HepG2 (cell line): ENCODE measurements around the gene SIK3. TPM values are rescaled to one million over a fixed set of nuclear protein-coding genes. Genes with fewer than 3 reads are reported as not detected.

ENCODE experiments used
- ATAC-seq: fragments of 200-7000 bp; cut with Tn5 transposase; 3 replicates; pipeline ENCODE4 v1.9.1; 2020; ENCODE audit warnings: mild to moderate bottlenecking, moderate library complexity
- BruUV-seq: library from RNA; stranded (reverse); fragments of 400-500 nt; replicated peaks from 2 replicates; lab custom pipeline; 2021; lab: Mats Ljungman, UMichigan
- CTCF ChIA-PET: fragments of 300-600 bp; formaldehyde crosslinking; extraction: SDS; loops from one replicate; lab custom pipeline; 2021; ENCODE audit warnings: low total read pairs, inconsistent platforms, low intra/inter-chr PET ratio; lab: Yijun Ruan, JAX
- POLR2A ChIA-PET: fragments of 350-600 bp; sonication (Branson Sonifier 250); formaldehyde crosslinking; loops from one replicate; lab custom pipeline; 2020; ENCODE audit warnings: antibody characterized with exemption, inconsistent platforms; lab: Yijun Ruan, JAX
- DNase-seq: peaks from one replicate; pipeline ENCODE4 v3.0.0-alpha.2; 2015; ENCODE audit warnings: low spot score
- FAIRE-seq: peaks from 3 replicates; lab custom pipeline; 2011; peaks lifted over from hg19 to GRCh38; lab: Jason Lieb, UNC
- H2AFZ ChIP-seq: one replicate; pipeline ENCODE4 v1.6.1; 2011; ENCODE audit warnings: low read length, inconsistent platforms
- H3K27ac ChIP-seq: fragments of 300-600 bp; 3 replicates; pipeline ENCODE4 v1.8.0; 2011; ENCODE audit warnings: mixed run types, mild to moderate bottlenecking, mixed read lengths, low read length, inconsistent platforms; ENCODE audit not compliant: insufficient read depth; ENCODE audit errors: extremely low read length
- H3K27me3 ChIP-seq, 2 experiments: fragments of 200-600 bp in 1 of 2; 2 replicates in 1 of 2; 3 replicates in 1 of 2; pipeline versions ENCODE4 v1.6.0 to v1.8.0; 2011; ENCODE audit warnings: low read length in 2 of 2, mild to moderate bottlenecking in 2 of 2, moderate library complexity in 2 of 2, inconsistent platforms in 1 of 2; ENCODE audit not compliant: insufficient read depth in 2 of 2, control insufficient read depth in 1 of 2
- H3K36me3 ChIP-seq, 2 experiments: fragments of 200-600 bp in 1 of 2; replicated peaks in 1 of 2; 2 replicates in 1 of 2; 3 replicates in 1 of 2; pipeline versions ENCODE4 v1.5.1 to v1.8.0; 2011; ENCODE audit warnings: low read length in 2 of 2, inconsistent platforms in 1 of 2; ENCODE audit not compliant: insufficient read depth in 2 of 2, control insufficient read depth in 1 of 2
- H3K4me1 ChIP-seq: 2 replicates; pipeline ENCODE4 v1.5.1; 2012; ENCODE audit warnings: low read length, inconsistent platforms; ENCODE audit not compliant: insufficient read depth
- H3K4me2 ChIP-seq: 2 replicates; pipeline ENCODE4 v1.6.0; 2011; ENCODE audit warnings: low read depth, low read length, inconsistent platforms
- H3K4me3 ChIP-seq, 3 experiments: fragments of 200-600 bp in 1 of 3; sonication (generic), shearing (Covaris generic) in 1 of 3; replicated peaks in 1 of 3; 2 replicates each; pipeline ENCODE4 v1.5.1; 2011 to 2016; ENCODE audit warnings: low read length in 3 of 3, inconsistent platforms in 2 of 3, low read depth in 2 of 3, mild to moderate bottlenecking in 2 of 3, control low read depth in 1 of 3, mixed read lengths in 1 of 3; ENCODE audit not compliant: insufficient read depth in 1 of 3
- H3K79me2 ChIP-seq: one replicate; pipeline ENCODE4 v1.6.1; 2011; ENCODE audit warnings: low read length, inconsistent platforms; ENCODE audit not compliant: insufficient read depth
- H3K9ac ChIP-seq: 2 replicates; pipeline ENCODE4 v1.6.0; 2011; ENCODE audit warnings: mild to moderate bottlenecking, low read depth, low read length, inconsistent platforms; ENCODE audit not compliant: insufficient read depth
- H3K9me3 ChIP-seq: 2 replicates; pipeline ENCODE4 v1.5.1; 2012; ENCODE audit warnings: mild to moderate bottlenecking, low read length
- H4K20me1 ChIP-seq: 2 replicates; pipeline ENCODE4 v1.6.0; 2011; ENCODE audit warnings: inconsistent platforms, mild to moderate bottlenecking, low read length, moderate library complexity; ENCODE audit not compliant: insufficient read depth
- ESRRA ChIP-seq: sonication (generic); formaldehyde crosslinking; IDR thresholded peaks from 2 replicates; pipeline ENCODE4 v1.5.1; 2020; ENCODE audit warnings: mild to moderate bottlenecking, low read depth, missing genetic modification reagents
- FOXA1 ChIP-seq, 2 experiments: fragments of 450-650 bp in 1 of 2; sonication (generic) in 1 of 2; formaldehyde crosslinking in 1 of 2; IDR thresholded peaks; 2 replicates each; pipeline versions ENCODE4 v1.4.0 to v1.6.1; 2016 to 2020; ENCODE audit warnings: missing genetic modification reagents in 1 of 2
- JUND ChIP-seq: sonication (generic); formaldehyde crosslinking; IDR thresholded peaks from 2 replicates; pipeline ENCODE4 v1.8.0; 2022; ENCODE audit warnings: mild to moderate bottlenecking, missing genetic modification reagents
- SMC3 ChIP-seq: IDR thresholded peaks from 2 replicates; pipeline ENCODE4 v1.6.1; 2011; ENCODE audit warnings: low read length, improper control_type of control experiment
- SOX13 ChIP-seq, 3 experiments: fragments of 450-650 bp in 1 of 3; sonication (generic) in 1 of 3; formaldehyde crosslinking in 1 of 3; IDR thresholded peaks in 2 of 3; conservative IDR thresholded peaks in 1 of 3; 2 replicates each; pipeline versions ENCODE4 v1.5.0 to v1.6.1; 2016 to 2020; ENCODE audit warnings: antibody characterized with exemption in 1 of 3, mild to moderate bottlenecking in 1 of 3, missing compliant biosample characterization in 1 of 3, missing genetic modification reagents in 1 of 3, moderate library complexity in 1 of 3
- SOX5 ChIP-seq: IDR thresholded peaks from 2 replicates; pipeline ENCODE4 v1.6.1; 2016; ENCODE audit warnings: borderline replicate concordance
- THYN1 ChIP-seq: sonication (generic); formaldehyde crosslinking; IDR thresholded peaks from 2 replicates; pipeline ENCODE4 v1.8.1; 2023; ENCODE audit warnings: low read depth, mild to moderate bottlenecking, moderate library complexity, missing genetic modification reagents, borderline replicate concordance
- ZNF382 ChIP-seq: sonication (generic); formaldehyde crosslinking; IDR thresholded peaks from 2 replicates; pipeline ENCODE4 v1.5.0; 2020; ENCODE audit warnings: missing genetic modification reagents, mild to moderate bottlenecking, borderline replicate concordance
- ZNF567 ChIP-seq: sonication (generic); formaldehyde crosslinking; IDR thresholded peaks from 2 replicates; pipeline ENCODE4 v1.8.1; 2023; ENCODE audit warnings: mild to moderate bottlenecking, missing genetic modification reagents, borderline replicate concordance
- WGBS: methylation state at CpG from one replicate; pipeline ENCODE4 v1.1.6; 2017; ENCODE audit warnings: low lambda C conversion rate; 5-methylcytosine and 5-hydroxymethylcytosine counted together
- in situ Hi-C: cut with HindIII; loops from 2 replicates; pipeline ENCODE4 v1.10.0; 2017; ENCODE audit warnings: low pct_unique_long_range_greater_than_20kb; ENCODE audit not compliant: extremely low pct_ligation_motif_present
- intact Hi-C: fragments of 100-400 bp; cut with micrococcal nuclease; formaldehyde crosslinking; loops from one replicate; pipeline ENCODE4 v1.10.0; 2022; ENCODE audit not compliant: unreplicated experiment
- polyA plus RNA-seq, 8 experiments: library from polyadenylated mRNA; depleted of rRNA in 3 of 8; stranded (reverse) in 7 of 8; unstranded in 1 of 8; fragments of >200 nt; fragmentation: Illumina TruSeq in 4 of 8; extraction: Trizol in 4 of 8; gene quantifications; 2 replicates each; pipeline versions ENCODE4 v1.2.1 to v1.2.3, GENCODE V29; 2011 to 2016; ENCODE audit warnings: low read depth in 4 of 8, missing spikeins in 1 of 8, mixed read lengths in 1 of 8; ENCODE audit not compliant: insufficient read depth in 1 of 8
- total RNA-seq, 5 experiments: library from RNA; depleted of rRNA; stranded (reverse); fragments of >200 nt; fragmentation: Illumina TruSeq; extraction: Trizol; gene quantifications; 2 replicates each; pipeline ENCODE4 v1.2.3, GENCODE V29; 2016; ENCODE audit warnings: low read depth in 1 of 5
- TF ChIP-seq, protein P1 (sequence below): sonication (generic); formaldehyde crosslinking; IDR thresholded peaks from 2 replicates; pipeline ENCODE4 v1.5.0; 2020; ENCODE audit warnings: missing genetic modification reagents
- TF ChIP-seq, protein P2 (sequence below): IDR thresholded peaks from 2 replicates; pipeline ENCODE4 v1.6.1; 2016; ENCODE audit warnings: low read depth, missing genetic modification reagents, missing compliant biosample characterization
- TF ChIP-seq, protein P3 (sequence below): sonication (generic); formaldehyde crosslinking; IDR thresholded peaks from 2 replicates; pipeline ENCODE4 v1.4.0; 2020; ENCODE audit warnings: low read depth, mild to moderate bottlenecking, missing genetic modification reagents
- TF ChIP-seq, protein P4 (sequence below): sonication (generic); formaldehyde crosslinking; IDR thresholded peaks from 2 replicates; pipeline ENCODE4 v1.5.0; 2020; ENCODE audit warnings: mild to moderate bottlenecking, missing genetic modification reagents, moderate library complexity

SIK3 gene
- total and polyA plus RNA-seq, 2 of the 13 experiments (the other 11 are each of a cell fraction or from before 2014, with no cell fraction given): 5.7 to 9.8 TPM

DNA sequence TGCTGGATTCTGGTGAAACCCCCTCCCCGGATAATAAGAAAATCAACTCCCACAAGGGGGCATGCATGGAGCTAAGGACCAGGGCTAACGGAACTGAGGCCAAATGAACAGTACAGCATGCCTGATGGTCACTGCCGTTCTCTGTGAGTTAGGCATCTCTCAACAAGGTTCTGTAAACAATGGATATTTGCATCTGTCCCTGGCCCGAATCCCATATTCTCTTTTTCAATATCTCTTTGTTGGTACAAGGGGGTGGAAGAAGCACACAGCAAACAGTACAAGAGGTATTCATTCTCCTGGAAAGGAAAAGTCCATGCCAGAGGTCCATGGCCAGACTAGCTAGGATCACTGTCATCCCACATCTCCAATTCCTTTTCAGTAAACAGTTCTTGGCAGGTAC is 228.6 kb downstream of the SIK3 start:
- Histone ChIP-seq H3K36me3 (peaks cover 24 to 87% of the 10 kb centered on the region in 2 experiments), H3K27me3 (no peaks in the 10 kb centered on the region), H3K4me3 (no peak overlapping the region), H4K20me1 (no peaks in the 10 kb centered on the region), H3K4me1 (peaks cover 20% of the 10 kb centered on the region), H3K9me3 (no peaks in the 10 kb centered on the region), H3K4me2 (no peak overlapping the region), H3K79me2 (no peaks in the 10 kb centered on the region), H2AFZ (no peak overlapping the region), H3K9ac (no peak overlapping the region), H3K27ac (no peak overlapping the region)
- FAIRE-seq (peak; percentile 60), DNase-seq (peak; percentile 52), ATAC-seq (peak; percentile 87)
- CTCF ChIA-PET: interaction anchor here (1.2 kb wide), 1 partner anchor 236 kb away, joined by 3 read pairs; no protein-coding TSS in a partner anchor
- 52% methylated on average over 4 of the region's 4 CpGs for WGBS
- POLR2A ChIA-PET: interaction anchor here (0.8 to 1.9 kb wide), 4 partner anchors 33 to 81 kb away, joined by 3 to 21 read pairs (median 4); partner anchors contain the start of genes APOA1, APOA5 and ZPR1
- no TSS peak for BruUV-seq
- intact Hi-C loops: no loop called here
- in situ Hi-C loops: loop anchor here (5.0 kb wide), 1 partner anchor 363 kb away; the partner anchor contains the start of genes PCSK7 and RNF214
- TF ChIP-seq SOX13 (IDR thresholded peaks at IDR 0.05) (no peak), SOX13 (CRISPR knock-in tag; conservative IDR thresholded peaks at IDR 0.05 in 1 of 2, IDR thresholded peaks at IDR 0.05 in 1 of 2) (peak in 1 of 2 experiments; percentile 78; a peak in 2 of 4 replicates), ZNF567 (CRISPR knock-in tag) (no peak), THYN1 (CRISPR knock-in tag) (no peak), FOXA1 (IDR thresholded peaks at IDR 0.05) (no peak), FOXA1 (CRISPR knock-in tag; IDR thresholded peaks at IDR 0.05) (peak; percentile 58; the same call in 1 of the 2 replicates), SOX5 (CRISPR knock-in tag) (peak; percentile 50; the same call in 1 of the 2 replicates), ZNF382 (CRISPR knock-in tag) (no peak), ESRRA (CRISPR knock-in tag) (no peak), JUND (no peak), SMC3 (peak; percentile 33; the same call in 1 of the 2 replicates)
- TF ChIP-seq, protein P1, sequence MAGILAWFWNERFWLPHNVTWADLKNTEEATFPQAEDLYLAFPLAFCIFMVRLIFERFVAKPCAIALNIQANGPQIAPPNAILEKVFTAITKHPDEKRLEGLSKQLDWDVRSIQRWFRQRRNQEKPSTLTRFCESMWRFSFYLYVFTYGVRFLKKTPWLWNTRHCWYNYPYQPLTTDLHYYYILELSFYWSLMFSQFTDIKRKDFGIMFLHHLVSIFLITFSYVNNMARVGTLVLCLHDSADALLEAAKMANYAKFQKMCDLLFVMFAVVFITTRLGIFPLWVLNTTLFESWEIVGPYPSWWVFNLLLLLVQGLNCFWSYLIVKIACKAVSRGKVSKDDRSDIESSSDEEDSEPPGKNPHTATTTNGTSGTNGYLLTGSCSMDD (CRISPR knock-in tag): no peak
- TF ChIP-seq, protein P2, sequence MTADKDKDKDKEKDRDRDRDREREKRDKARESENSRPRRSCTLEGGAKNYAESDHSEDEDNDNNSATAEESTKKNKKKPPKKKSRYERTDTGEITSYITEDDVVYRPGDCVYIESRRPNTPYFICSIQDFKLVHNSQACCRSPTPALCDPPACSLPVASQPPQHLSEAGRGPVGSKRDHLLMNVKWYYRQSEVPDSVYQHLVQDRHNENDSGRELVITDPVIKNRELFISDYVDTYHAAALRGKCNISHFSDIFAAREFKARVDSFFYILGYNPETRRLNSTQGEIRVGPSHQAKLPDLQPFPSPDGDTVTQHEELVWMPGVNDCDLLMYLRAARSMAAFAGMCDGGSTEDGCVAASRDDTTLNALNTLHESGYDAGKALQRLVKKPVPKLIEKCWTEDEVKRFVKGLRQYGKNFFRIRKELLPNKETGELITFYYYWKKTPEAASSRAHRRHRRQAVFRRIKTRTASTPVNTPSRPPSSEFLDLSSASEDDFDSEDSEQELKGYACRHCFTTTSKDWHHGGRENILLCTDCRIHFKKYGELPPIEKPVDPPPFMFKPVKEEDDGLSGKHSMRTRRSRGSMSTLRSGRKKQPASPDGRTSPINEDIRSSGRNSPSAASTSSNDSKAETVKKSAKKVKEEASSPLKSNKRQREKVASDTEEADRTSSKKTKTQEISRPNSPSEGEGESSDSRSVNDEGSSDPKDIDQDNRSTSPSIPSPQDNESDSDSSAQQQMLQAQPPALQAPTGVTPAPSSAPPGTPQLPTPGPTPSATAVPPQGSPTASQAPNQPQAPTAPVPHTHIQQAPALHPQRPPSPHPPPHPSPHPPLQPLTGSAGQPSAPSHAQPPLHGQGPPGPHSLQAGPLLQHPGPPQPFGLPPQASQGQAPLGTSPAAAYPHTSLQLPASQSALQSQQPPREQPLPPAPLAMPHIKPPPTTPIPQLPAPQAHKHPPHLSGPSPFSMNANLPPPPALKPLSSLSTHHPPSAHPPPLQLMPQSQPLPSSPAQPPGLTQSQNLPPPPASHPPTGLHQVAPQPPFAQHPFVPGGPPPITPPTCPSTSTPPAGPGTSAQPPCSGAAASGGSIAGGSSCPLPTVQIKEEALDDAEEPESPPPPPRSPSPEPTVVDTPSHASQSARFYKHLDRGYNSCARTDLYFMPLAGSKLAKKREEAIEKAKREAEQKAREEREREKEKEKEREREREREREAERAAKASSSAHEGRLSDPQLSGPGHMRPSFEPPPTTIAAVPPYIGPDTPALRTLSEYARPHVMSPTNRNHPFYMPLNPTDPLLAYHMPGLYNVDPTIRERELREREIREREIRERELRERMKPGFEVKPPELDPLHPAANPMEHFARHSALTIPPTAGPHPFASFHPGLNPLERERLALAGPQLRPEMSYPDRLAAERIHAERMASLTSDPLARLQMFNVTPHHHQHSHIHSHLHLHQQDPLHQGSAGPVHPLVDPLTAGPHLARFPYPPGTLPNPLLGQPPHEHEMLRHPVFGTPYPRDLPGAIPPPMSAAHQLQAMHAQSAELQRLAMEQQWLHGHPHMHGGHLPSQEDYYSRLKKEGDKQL (CRISPR knock-in tag): no peak
- TF ChIP-seq, protein P3, sequence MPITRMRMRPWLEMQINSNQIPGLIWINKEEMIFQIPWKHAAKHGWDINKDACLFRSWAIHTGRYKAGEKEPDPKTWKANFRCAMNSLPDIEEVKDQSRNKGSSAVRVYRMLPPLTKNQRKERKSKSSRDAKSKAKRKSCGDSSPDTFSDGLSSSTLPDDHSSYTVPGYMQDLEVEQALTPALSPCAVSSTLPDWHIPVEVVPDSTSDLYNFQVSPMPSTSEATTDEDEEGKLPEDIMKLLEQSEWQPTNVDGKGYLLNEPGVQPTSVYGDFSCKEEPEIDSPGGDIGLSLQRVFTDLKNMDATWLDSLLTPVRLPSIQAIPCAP (CRISPR knock-in tag): no peak
- TF ChIP-seq, protein P4, sequence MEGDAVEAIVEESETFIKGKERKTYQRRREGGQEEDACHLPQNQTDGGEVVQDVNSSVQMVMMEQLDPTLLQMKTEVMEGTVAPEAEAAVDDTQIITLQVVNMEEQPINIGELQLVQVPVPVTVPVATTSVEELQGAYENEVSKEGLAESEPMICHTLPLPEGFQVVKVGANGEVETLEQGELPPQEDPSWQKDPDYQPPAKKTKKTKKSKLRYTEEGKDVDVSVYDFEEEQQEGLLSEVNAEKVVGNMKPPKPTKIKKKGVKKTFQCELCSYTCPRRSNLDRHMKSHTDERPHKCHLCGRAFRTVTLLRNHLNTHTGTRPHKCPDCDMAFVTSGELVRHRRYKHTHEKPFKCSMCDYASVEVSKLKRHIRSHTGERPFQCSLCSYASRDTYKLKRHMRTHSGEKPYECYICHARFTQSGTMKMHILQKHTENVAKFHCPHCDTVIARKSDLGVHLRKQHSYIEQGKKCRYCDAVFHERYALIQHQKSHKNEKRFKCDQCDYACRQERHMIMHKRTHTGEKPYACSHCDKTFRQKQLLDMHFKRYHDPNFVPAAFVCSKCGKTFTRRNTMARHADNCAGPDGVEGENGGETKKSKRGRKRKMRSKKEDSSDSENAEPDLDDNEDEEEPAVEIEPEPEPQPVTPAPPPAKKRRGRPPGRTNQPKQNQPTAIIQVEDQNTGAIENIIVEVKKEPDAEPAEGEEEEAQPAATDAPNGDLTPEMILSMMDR (CRISPR knock-in tag): peak; percentile 40
